Kidney tubule cell (primary cell): ENCODE results near the gene BRIP1.
"Not testable (repeated sequence)": the region's sequence is repeated elsewhere in the genome, so short reads cannot be mapped to it uniquely, and the experiment has no call there.

Experiments
- DNase-seq: peaks from one replicate; pipeline ENCODE4 v3.0.0-alpha.2; 2018; ENCODE audit warnings: low spot score

BRIP1 gene

DNA sequence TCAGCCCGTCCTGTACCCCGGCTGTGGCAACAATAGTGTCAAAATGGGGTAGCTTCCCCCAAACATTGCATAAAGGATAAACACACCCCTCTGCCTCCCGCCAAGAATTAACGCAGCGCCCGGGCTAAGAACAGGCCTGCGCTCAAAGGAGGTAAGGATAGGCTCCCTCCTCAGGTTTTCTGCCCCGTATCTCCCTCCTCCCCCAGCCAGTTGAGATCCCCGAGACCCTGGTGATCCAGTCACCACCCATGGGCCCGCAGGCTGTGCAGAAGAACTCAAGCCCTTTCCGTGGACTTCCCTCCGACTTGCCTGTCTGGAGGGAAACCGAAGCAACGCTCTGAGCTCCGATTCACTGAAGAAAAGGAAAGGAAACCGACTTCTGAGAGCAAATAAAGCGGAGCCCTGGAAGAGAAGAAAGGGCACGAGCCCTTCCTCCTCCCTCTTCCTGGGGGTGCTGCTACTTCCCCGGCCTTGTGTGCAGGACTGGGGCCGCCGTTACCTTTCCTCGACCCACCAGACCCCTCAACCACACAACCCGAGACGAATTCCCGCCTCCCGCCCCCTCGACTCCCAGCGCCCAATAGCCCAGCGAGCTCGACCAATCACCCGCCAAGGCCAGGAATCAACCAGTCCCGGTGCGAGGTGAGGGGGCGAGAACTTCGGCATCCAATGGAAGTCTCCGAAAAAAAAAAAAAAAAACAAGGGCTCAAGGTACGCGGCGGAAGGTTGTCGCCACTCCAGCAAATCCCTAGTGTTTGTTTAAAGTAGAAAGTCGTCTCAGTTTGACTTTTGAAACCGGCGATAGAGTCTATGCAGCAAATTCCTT, at the start of gene BRIP1:
Gene BRIP1 (minus strand): TSS at position 554 of the 826 bp plus-strand sequence. CDS start 1,989 bp downstream, outside the sequence.
- peak; percentile 94 for DNase-seq

DNA sequence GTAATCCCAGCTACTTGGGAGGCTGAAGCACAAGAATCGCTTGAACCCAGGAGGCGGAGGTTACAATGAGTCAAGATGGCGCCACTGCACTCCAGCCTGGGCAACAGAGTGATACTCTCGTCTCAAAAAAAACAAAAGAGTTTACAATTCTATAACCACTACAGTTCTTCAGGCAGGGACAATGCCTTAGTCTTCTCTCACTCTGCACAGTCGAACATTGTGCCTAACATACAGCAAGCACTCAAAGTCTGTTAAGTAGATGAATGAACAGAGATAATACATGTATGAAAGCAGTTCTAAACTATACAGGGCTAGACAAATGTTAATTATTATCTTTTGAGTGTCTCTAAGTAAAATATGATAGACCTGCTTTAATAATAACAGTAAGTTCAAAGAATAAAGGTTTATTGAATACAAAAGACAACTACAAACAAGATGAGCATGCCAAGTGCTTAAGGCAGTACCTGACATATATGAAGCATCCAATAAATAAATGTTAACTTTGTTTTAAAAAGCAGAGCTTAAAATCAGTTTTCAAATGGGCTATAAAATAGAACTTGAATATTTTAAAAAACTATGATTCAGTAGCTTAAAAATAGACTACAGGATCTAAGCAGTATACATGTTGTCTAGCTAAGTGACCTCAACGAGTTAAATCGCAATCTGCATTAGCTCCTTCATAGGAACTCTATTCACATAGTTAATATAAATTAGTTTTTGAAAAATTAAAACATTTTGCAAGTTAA, 45.1 kb upstream of the BRIP1 start:
- DNase-seq: no peak

DNA sequence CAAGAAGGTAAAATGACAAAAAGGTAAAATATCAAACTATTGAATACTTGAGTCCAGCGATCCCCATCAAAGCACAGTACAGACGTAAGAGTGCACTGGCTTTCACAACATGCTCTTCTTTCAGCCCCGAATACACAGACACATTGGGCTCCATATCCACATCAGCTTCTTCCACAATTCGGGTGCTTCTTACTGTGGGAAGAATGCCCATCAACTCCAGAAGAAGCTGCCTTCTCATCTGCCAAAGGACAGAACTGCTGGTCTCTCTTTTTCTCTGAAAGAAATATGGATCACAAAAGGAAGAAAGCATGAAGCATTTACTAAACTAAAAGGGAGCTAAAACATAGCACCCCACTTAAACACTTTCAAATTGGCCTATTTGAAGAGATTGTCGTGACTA, 44.0 kb upstream of the BRIP1 start:
- no peak for DNase-seq

- no peak for DNase-seq
These were observed 40.9 kb upstream of the BRIP1 start for GRCh38 chr17:61904094-61904710.

DNA sequence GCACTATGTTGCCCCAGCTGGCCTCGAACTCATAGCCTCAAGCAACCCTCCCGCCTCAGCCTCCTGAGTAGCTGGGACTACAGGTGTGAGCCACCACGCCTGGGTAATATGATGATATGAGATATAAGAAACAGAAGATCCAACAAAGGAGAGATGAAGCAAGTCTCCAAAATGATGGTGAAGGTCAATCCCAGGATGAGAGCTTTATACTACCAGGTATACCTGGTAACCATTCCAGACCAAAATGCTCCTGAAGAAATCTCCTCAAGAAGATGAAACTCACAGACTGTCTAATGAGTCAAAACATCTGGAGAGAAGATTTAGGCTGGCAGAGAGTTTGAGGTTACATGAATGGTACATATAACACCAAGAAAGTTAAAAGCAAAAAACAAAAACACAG, 39.9 kb upstream of the BRIP1 start:
- DNase-seq: no peak

- DNase-seq: no peak
These were observed 34.3 kb upstream of the BRIP1 start for GRCh38 chr17:61897548-61898180.

GRCh38 chr17:61895391-61895790, 32.1 kb upstream of the BRIP1 start:
- DNase-seq: no peak

DNA sequence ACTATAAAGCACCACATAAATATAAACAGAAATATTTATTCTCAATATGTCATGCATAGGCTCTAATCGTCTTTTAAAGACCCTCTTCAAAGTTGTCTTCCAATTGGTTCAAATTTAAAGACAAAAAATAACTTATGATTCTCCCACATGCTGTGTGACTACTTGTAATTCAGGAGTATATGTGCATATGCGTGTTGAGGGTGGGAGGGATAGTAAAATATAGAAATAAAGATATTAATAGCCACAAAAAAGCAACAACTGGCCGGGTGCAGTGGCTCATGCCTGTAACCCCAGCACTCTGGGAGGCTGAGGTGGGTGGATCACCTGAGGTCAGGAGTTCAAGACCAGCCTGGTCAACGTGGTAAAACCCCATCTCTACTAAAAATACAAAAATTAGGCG, 31.0 kb upstream of the BRIP1 start:
- DNase-seq: not testable (repeated sequence)

DNA sequence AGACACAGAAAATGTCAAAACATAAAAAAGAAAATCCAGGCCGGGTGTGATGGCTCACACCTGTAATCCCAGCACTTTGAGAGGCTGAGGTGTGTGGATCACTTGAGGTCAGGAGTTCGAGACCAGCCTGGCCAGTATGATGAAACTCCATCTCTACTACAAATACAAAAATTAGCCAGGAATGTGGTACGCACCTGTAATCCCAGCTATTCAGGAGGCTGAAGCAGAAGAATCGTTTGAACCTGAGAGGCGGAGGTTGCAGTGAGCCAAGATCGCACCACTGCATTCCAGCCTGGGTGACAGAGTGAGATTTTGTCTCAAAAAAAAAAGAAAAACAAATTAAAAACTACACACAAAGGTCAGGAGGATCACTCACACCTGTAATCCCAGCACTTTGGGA, 24.4 kb upstream of the BRIP1 start:
- DNase-seq: not testable (repeated sequence)

- peak; percentile 38 for DNase-seq
These were observed 22.5 kb upstream of the BRIP1 start for GRCh38 chr17:61885865-61886264.

DNA sequence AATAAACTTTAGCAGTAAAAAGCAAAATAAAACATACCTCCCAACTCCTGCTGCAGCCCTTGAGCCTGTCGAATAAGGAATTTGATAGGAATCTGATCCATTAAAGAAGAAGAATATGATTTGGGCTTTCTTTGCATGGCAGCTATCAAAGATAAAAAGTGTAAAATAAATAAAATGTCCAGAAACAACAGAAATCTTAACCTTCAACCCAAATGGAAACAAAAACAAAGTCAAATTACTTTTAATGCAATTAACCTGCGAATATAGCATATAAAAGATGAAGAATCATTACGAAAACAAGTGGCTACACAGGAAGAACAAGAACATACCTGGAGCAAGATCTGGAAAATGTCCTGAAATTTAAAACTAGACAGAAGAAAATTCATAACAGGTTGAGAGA, 21.5 kb upstream of the BRIP1 start:
- DNase-seq: no peak

- no peak for DNase-seq
These were observed 17.3 kb upstream of the BRIP1 start for GRCh38 chr17:61880589-61881102.

- no peak for DNase-seq
These were observed 15.8 kb upstream of the BRIP1 start for GRCh38 chr17:61878984-61879612.

GRCh38 chr17:61878520-61878919, 15.2 kb upstream of the BRIP1 start:
- DNase-seq: no peak

GRCh38 chr17:61877837-61878236, 14.5 kb upstream of the BRIP1 start:
- DNase-seq: no peak

- no peak for DNase-seq
These were observed 12.5 kb upstream of the BRIP1 start for GRCh38 chr17:61875804-61876203.

- no peak for DNase-seq
These were observed 12.0 kb upstream of the BRIP1 start for GRCh38 chr17:61875285-61875684.

DNA sequence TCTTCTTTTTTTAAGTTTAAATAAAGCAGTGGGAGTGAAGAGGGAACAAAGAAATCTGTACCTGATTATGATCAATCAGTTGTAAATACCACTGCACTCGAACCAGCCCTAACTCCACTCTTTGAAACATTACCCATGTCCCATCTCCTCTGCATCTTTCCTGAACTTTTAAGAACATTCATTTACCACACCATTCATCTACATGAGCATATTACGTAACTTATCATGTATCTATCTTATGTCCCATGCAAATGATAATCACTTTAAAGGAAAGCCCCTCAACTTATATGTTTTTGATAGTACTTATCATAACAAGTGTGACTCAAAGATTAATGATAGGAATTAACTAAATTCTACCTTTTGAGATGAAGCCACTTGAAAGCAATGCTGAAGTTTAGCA, 10.7 kb upstream of the BRIP1 start:
- DNase-seq: no peak

DNA sequence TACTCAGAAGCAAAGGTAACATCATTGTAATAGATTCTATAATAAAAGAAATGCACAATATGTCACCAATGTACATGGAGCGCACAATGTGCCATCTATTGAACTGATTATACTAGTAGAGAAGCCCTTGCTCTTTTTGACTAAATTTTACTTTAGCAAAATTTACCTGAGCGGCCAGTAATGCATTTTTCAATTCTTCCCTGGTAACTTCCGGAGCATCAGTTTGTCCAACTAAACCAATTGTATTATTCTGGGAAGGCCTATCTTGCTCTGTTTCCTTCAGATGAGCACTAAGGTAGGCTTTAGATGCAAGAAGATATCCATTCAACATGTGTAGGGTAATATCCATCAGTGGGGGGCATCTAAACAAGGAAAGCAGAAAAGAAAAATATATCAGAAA, 8.8 kb upstream of the BRIP1 start:
- DNase-seq: no peak

DNA sequence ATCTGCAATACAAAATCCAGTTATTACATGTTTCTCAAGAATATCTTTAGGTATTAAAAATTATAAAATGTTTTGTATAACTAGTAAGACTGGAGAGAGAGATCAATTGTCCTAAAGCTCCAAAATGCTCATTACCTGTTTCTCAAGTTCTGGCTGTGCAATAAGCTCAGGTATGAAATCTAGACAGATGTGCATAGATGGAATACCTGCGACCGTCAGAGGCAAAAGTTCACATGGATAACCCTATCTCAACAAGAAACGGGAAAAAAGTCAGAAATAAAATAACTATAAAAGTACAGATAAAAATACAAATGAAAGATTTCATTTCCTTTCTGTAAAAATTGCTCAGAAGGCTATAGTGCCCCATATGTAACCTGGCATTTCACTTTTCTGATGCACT, 5.8 kb upstream of the BRIP1 start:
- no peak for DNase-seq

DNA sequence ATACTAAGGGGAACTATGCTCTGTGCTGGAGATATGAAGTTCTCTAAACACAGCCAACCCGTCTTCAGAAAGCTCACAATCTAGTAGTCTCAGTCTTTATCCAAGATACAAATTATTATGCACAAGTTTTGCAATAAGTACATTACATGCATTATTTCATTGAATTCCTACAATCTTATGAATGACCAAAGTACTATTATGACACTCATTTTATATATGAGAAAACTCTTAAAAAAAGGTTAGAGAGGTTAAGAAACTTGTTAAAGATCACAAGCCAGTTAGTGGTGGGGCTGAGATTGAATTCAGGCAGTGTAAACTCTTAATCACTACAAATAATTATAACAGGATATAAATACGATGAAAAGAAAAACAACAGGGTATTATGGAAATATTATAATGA, 4.7 kb upstream of the BRIP1 start:
- no peak for DNase-seq

- DNase-seq: no peak
These were observed 3.7 kb upstream of the BRIP1 start for GRCh38 chr17:61867033-61867432.
